HCT116 (cell line): ENCODE results near the gene IQGAP3. TPM values are rescaled to one million over a fixed set of nuclear protein-coding genes. Genes with fewer than 3 reads are reported as not detected.

Source experiments
- ATAC-seq: fragments of 200-7000 bp; cut with Tn5 transposase; 2 replicates; pipeline ENCODE4 v1.9.1; 2020; ENCODE audit warnings: mild to moderate bottlenecking, moderate library complexity
- BruUV-seq: library from RNA; stranded (reverse); fragments of 400-500 nt; replicated peaks from 2 replicates; lab custom pipeline; 2021; lab: Mats Ljungman, UMichigan
- CTCF ChIA-PET: fragments of 300-600 bp; sonication (Branson Sonifier 250); formaldehyde crosslinking; loops from one replicate; lab custom pipeline; 2021; ENCODE audit warnings: antibody characterized with exemption; lab: Charles Lee
- POLR2A ChIA-PET: fragments of 300-600, 350-600 bp; sonication (Branson Sonifier 250); formaldehyde crosslinking; loops from one replicate; lab custom pipeline; 2021; ENCODE audit warnings: antibody characterized with exemption; lab: Charles Lee
- RAD21 ChIA-PET, 2 experiments: fragments of 300-600 bp; sonication (Branson Sonifier 250); formaldehyde crosslinking; loops; one replicate each; lab custom pipeline; 2023; ENCODE audit warnings: low total read pairs in 2 of 2; ENCODE audit not compliant: uncharacterized antibody in 2 of 2, unreplicated experiment in 2 of 2, low non-redundant PET in 1 of 2; lab: Charles Lee
- DNase-seq: peaks from one replicate; pipeline ENCODE4 v3.0.0-alpha.2; 2010; ENCODE audit warnings: low read depth, low spot score
- H2AFZ ChIP-seq: fragments of 200-600 bp; shearing (Covaris generic), sonication (generic); 2 replicates; pipeline ENCODE4 v1.6.1; 2017; ENCODE audit warnings: low read depth, mixed run types, mixed read lengths, antibody characterized with exemption, low read length; ENCODE audit not compliant: poor library complexity, severe bottlenecking
- H3K27ac ChIP-seq: 2 replicates; pipeline ENCODE4 v1.5.1; 2012; ENCODE audit warnings: low read depth, low read length
- H3K27me3 ChIP-seq: fragments of 200-600 bp; sonication (generic); 2 replicates; pipeline ENCODE4 v1.6.1; 2016; ENCODE audit warnings: mixed run types, low read length, mixed read lengths; ENCODE audit not compliant: insufficient read depth
- H3K36me3 ChIP-seq, 2 experiments: fragments of 200-500 bp in 1 of 2; fragments of 200-600 bp in 1 of 2; sonication (Bioruptor generic) in 1 of 2; sonication (generic) in 1 of 2; 2 replicates each; pipeline versions ENCODE4 v1.5.1 to v1.6.1; 2014 to 2016; ENCODE audit warnings: low read length in 2 of 2, inconsistent platforms in 1 of 2, mixed read lengths in 1 of 2, mixed run types in 1 of 2; ENCODE audit not compliant: insufficient read depth in 2 of 2, control insufficient read depth in 1 of 2
- H3K4me1 ChIP-seq, 2 experiments: fragments of 200-600 bp in 1 of 2; sonication (generic) in 1 of 2; 2 replicates each; pipeline versions ENCODE4 v1.5.1 to v1.6.1; 2012 to 2017; ENCODE audit warnings: low read length in 2 of 2, inconsistent platforms in 1 of 2, mild to moderate bottlenecking in 1 of 2, mixed read lengths in 1 of 2, mixed run types in 1 of 2, moderate library complexity in 1 of 2; ENCODE audit not compliant: insufficient read depth in 2 of 2, control insufficient read depth in 1 of 2
- H3K4me2 ChIP-seq: fragments of 200-600 bp; sonication (generic); 2 replicates; pipeline ENCODE4 v1.6.1; 2017; ENCODE audit warnings: mixed run types, low read length, mixed read lengths
- H3K4me3 ChIP-seq, 2 experiments: fragments of 200-600 bp in 1 of 2; sonication (generic) in 1 of 2; replicated peaks in 1 of 2; 2 replicates each; pipeline ENCODE4 v1.5.1; 2011 to 2016; ENCODE audit warnings: low read length in 2 of 2, control low read depth in 1 of 2, low read depth in 1 of 2, mild to moderate bottlenecking in 1 of 2, mixed read lengths in 1 of 2, mixed run types in 1 of 2
- H3K79me2 ChIP-seq: fragments of 200-600 bp; sonication (generic); 2 replicates; pipeline ENCODE4 v1.6.1; 2017; ENCODE audit warnings: mild to moderate bottlenecking, mixed run types, low read length, moderate library complexity, mixed read lengths; ENCODE audit not compliant: insufficient read depth
- H3K9ac ChIP-seq: fragments of 200-600 bp; sonication (generic); 2 replicates; pipeline ENCODE4 v1.6.1; 2016; ENCODE audit warnings: low read length, mixed read lengths
- H3K9me2 ChIP-seq: fragments of 200-600 bp; sonication (generic), shearing (Covaris generic); 2 replicates; pipeline ENCODE4 v1.6.1; 2017; ENCODE audit warnings: mixed run types, mild to moderate bottlenecking, moderate library complexity; ENCODE audit not compliant: insufficient read depth
- H3K9me3 ChIP-seq, 2 experiments: fragments of 200-500 bp in 1 of 2; fragments of 200-600 bp in 1 of 2; sonication (Bioruptor generic) in 1 of 2; sonication (generic) in 1 of 2; 2 replicates each; pipeline ENCODE4 v1.6.1; 2014 to 2017; ENCODE audit warnings: low read length in 2 of 2, mixed read lengths in 2 of 2, inconsistent platforms in 1 of 2, low read depth in 1 of 2, mild to moderate bottlenecking in 1 of 2, mixed run types in 1 of 2, moderate library complexity in 1 of 2; ENCODE audit not compliant: control insufficient read depth in 1 of 2, insufficient read depth in 1 of 2
- H4K20me1 ChIP-seq: fragments of 200-600 bp; sonication (generic), shearing (Covaris generic); 2 replicates; pipeline ENCODE4 v1.6.1; 2017; ENCODE audit warnings: mixed run types, mild to moderate bottlenecking, moderate library complexity; ENCODE audit not compliant: insufficient read depth
- ATF3 ChIP-seq: IDR thresholded peaks from 2 replicates; pipeline ENCODE4 v1.6.1; 2012
- CBX3 ChIP-seq: IDR thresholded peaks from 2 replicates; pipeline ENCODE4 v1.6.1; 2012; ENCODE audit warnings: low read depth
- CEBPB ChIP-seq: IDR thresholded peaks from 2 replicates; pipeline ENCODE4 v1.6.1; 2012; ENCODE audit warnings: low read depth
- CTCF ChIP-seq, 3 experiments: fragments of 200-600 bp in 1 of 3; sonication (generic) in 1 of 3; IDR thresholded peaks in 2 of 3; conservative IDR thresholded peaks in 1 of 3; 2 replicates each; pipeline ENCODE4 v1.5.1; 2012 to 2017; ENCODE audit warnings: low read depth in 2 of 3, low read length in 2 of 3, antibody characterized with exemption in 1 of 3, borderline replicate concordance in 1 of 3, control low read depth in 1 of 3, mild to moderate bottlenecking in 1 of 3, mixed read lengths in 1 of 3, mixed run types in 1 of 3, moderate library complexity in 1 of 3; ENCODE audit not compliant: insufficient read depth in 1 of 3
- EGR1 ChIP-seq: IDR thresholded peaks from 2 replicates; pipeline ENCODE4 v1.6.1; 2012; ENCODE audit warnings: low read depth
- ELF1 ChIP-seq: IDR thresholded peaks from 2 replicates; pipeline ENCODE4 v1.6.1; 2012; ENCODE audit warnings: low read depth, borderline replicate concordance
- EZH2 ChIP-seq: fragments of 200-600 bp; sonication (generic); IDR thresholded peaks from 2 replicates; pipeline ENCODE4 v1.6.1; 2017; ENCODE audit warnings: antibody characterized with exemption, mixed run types
- JUND ChIP-seq: IDR thresholded peaks from 2 replicates; pipeline ENCODE4 v1.6.1; 2012
- MAX ChIP-seq: IDR thresholded peaks from 2 replicates; pipeline ENCODE4 v1.6.1; 2012
- POLR2A ChIP-seq: IDR thresholded peaks from 2 replicates; pipeline ENCODE4 v1.7.0; 2011; ENCODE audit warnings: borderline replicate concordance; ENCODE audit not compliant: insufficient read depth, insufficient read length; ENCODE audit errors: extremely low read depth
- POLR2AphosphoS5 ChIP-seq: IDR thresholded peaks from 2 replicates; pipeline ENCODE4 v1.6.1; 2011; ENCODE audit warnings: mild to moderate bottlenecking, low read depth, low read length, moderate library complexity
- RAD21 ChIP-seq: IDR thresholded peaks from 2 replicates; pipeline ENCODE4 v1.6.1; 2012; ENCODE audit warnings: low read depth, mild to moderate bottlenecking
- REST ChIP-seq: IDR thresholded peaks from 2 replicates; pipeline ENCODE4 v1.6.1; 2012; ENCODE audit warnings: low read depth
- SIN3A ChIP-seq: IDR thresholded peaks from 2 replicates; pipeline ENCODE4 v1.6.1; 2012; ENCODE audit warnings: low read depth
- SP1 ChIP-seq: IDR thresholded peaks from 2 replicates; pipeline ENCODE4 v1.6.1; 2012; ENCODE audit warnings: low read depth
- TCF7L2 ChIP-seq: IDR thresholded peaks from 2 replicates; pipeline ENCODE4 v1.7.0; 2011; ENCODE audit warnings: borderline replicate concordance, inconsistent platforms; ENCODE audit not compliant: insufficient read depth, insufficient read length; ENCODE audit errors: extremely low read depth
- ZBTB33 ChIP-seq: IDR thresholded peaks from 2 replicates; pipeline ENCODE4 v1.6.1; 2011; ENCODE audit warnings: mild to moderate bottlenecking, low read length, moderate library complexity; ENCODE audit not compliant: insufficient replicate concordance; ENCODE audit errors: extremely low read depth
- ZFX ChIP-seq: fragments of 450-650 bp; IDR thresholded peaks from 2 replicates; pipeline ENCODE4 v1.6.1; 2017
- intact Hi-C: fragments of 100-400 bp; cut with micrococcal nuclease; formaldehyde crosslinking; loops from 2 replicates; pipeline ENCODE4 v1.10.0; 2022
- total RNA-seq: library from RNA; stranded (reverse); gene quantifications from one replicate; pipeline ENCODE4 v1.2.1, GENCODE V29; 2021; ENCODE audit not compliant: unreplicated experiment

Gene IQGAP3
- total RNA-seq, 1 experiment from 2014 or later, result 38.8 TPM

- peak; percentile 25; the same call in 1 of the 2 replicates for ATAC-seq
- TF ChIP-seq ZBTB33 (no peak), TCF7L2 (no peak), CBX3 (no peak), POLR2AphosphoS5 (no peak), ZFX (no peak), EGR1 (no peak), CTCF (IDR thresholded peaks at IDR 0.05 in 2 of 3, conservative IDR thresholded peaks at IDR 0.05 in 1 of 3; ENCODE audit: borderline replicate concordance in 1 of 3, insufficient read depth in 1 of 3, low read depth in 2 of 3, low read length in 2 of 3) (no peak), ATF3 (no peak), MAX (no peak), JUND (no peak), SP1 (no peak), RAD21 (no peak), ELF1 (no peak), SIN3A (no peak), POLR2A (no peak), CEBPB (no peak), EZH2 (no peak), REST (no peak)
- no peaks in the 10 kb centered on the region; the same call in 1 of the 2 replicates for H4K20me1 ChIP-seq
- no peak for DNase-seq
- no peak overlapping the region for H3K4me3 ChIP-seq
- peak overlapping the region; percentile 52 for H3K9ac ChIP-seq
- no peak overlapping the region for H2AFZ ChIP-seq
- H3K27ac ChIP-seq, result no peak overlapping the region; the same call in 1 of the 2 replicates
- no TSS peak for BruUV-seq
- ChIA-PET POLR2A (no interaction called here), RAD21 (no interaction called here), CTCF (interaction anchor here (0.8 kb wide), 1 partner anchor 12 kb away, joined by 3 read pairs; no protein-coding TSS in a partner anchor)
- H3K9me2 ChIP-seq, result no peaks in the 10 kb centered on the region
- H3K79me2 ChIP-seq, result peaks cover 100% of the 10 kb centered on the region
- H3K27me3 ChIP-seq, result no peaks in the 10 kb centered on the region
- no peaks in the 10 kb centered on the region for H3K9me3 ChIP-seq
- H3K4me1 ChIP-seq, result peaks cover 40 to 57% of the 10 kb centered on the region in 2 experiments
- H3K4me2 ChIP-seq, result peak overlapping the region; percentile 84
- intact Hi-C loops, result no loop called here
- no peaks in the 10 kb centered on the region for H3K36me3 ChIP-seq
These were observed 83.0 kb downstream of the IQGAP3 start for GRCh38 chr1:156489166-156489934.
